ENCODE measurements around the gene FCF1.

The FCF1 gene

GRCh38 chr14:74712499-74713394 lies at the start of gene FCF1, which contains the start of gene AREL1:
Gene FCF1, plus strand, starts transcription at chr14:74713144. Its CDS starts 54 bp downstream, at chr14:74713198.
Gene AREL1, minus strand, starts transcription at chr14:74713080. Its CDS starts 27,465 bp downstream, at chr14:74685615.
- peaks cover 27% of the 10 kb centered on the region for H3K36me3 ChIP-seq (ENCODE audit: insufficient read depth, low read length)
- H2AFZ ChIP-seq (ENCODE audit: low read depth, low read length), result peak within 1 kb of the TSS; percentile 87
- H3K27ac ChIP-seq (ENCODE audit: low read length), result peak within 1 kb of the TSS; percentile 66
- DNase-seq (peak; percentile 85), ATAC-seq (ENCODE audit: insufficient read depth, low read depth) (peak; percentile 97)
- TF ChIP-seq EZH2 (IDR thresholded peaks at IDR 0.05; ENCODE audit: borderline replicate concordance, low read depth, low read length, severe bottlenecking) (no peak), CTCF (IDR thresholded peaks at IDR 0.05; ENCODE audit: borderline replicate concordance, extremely low read depth, low read length, poor library complexity, severe bottlenecking) (no peak)
- peaks cover 3% of the 10 kb centered on the region; the same call in 1 of the 2 replicates for H4K20me1 ChIP-seq (ENCODE audit: insufficient read depth, low read length)
- peak within 1 kb of the TSS; percentile 61 for H3K9ac ChIP-seq (ENCODE audit: low read depth, low read length)
- peak within 1 kb of the TSS; percentile 68 to 76 for H3K4me3 ChIP-seq (ENCODE audit: low read depth in 1 of 2, low read length in 2 of 2)
- H3K4me2 ChIP-seq (ENCODE audit: insufficient read depth, low read length), result peak within 1 kb of the TSS; percentile 92
- no peaks in the 10 kb centered on the region for H3K9me3 ChIP-seq (ENCODE audit: insufficient read depth, low read length, severe bottlenecking)
- no peaks in the 10 kb centered on the region for H3K27me3 ChIP-seq (ENCODE audit: insufficient read depth, low read length, poor library complexity)
- H3K4me1 ChIP-seq (ENCODE audit: insufficient read depth, low read length), result peaks cover 38% of the 10 kb centered on the region
- peaks cover 75% of the 10 kb centered on the region for H3K79me2 ChIP-seq (ENCODE audit: insufficient read depth, low read length)

GRCh38 chr14:74663884-74664283 lies 49.1 kb upstream of the FCF1 start:
- Histone ChIP-seq H3K36me3 (ENCODE audit: insufficient read depth, low read length) (peaks cover 71% of the 10 kb centered on the region), H3K27ac (ENCODE audit: low read length) (no peak overlapping the region), H2AFZ (ENCODE audit: low read depth, low read length) (no peak overlapping the region), H3K27me3 (ENCODE audit: insufficient read depth, low read length, poor library complexity) (no peaks in the 10 kb centered on the region), H3K4me3 (ENCODE audit: low read depth in 1 of 2, low read length in 2 of 2) (no peak overlapping the region), H3K79me2 (ENCODE audit: insufficient read depth, low read length) (no peaks in the 10 kb centered on the region), H3K9me3 (ENCODE audit: insufficient read depth, low read length, severe bottlenecking) (no peaks in the 10 kb centered on the region), H3K4me2 (ENCODE audit: insufficient read depth, low read length) (no peak overlapping the region), H4K20me1 (ENCODE audit: insufficient read depth, low read length) (no peaks in the 10 kb centered on the region), H3K4me1 (ENCODE audit: insufficient read depth, low read length) (no peaks in the 10 kb centered on the region), H3K9ac (ENCODE audit: low read depth, low read length) (no peak overlapping the region)
- TF ChIP-seq CTCF (IDR thresholded peaks at IDR 0.05; ENCODE audit: borderline replicate concordance, extremely low read depth, low read length, poor library complexity, severe bottlenecking) (no peak), EZH2 (IDR thresholded peaks at IDR 0.05; ENCODE audit: borderline replicate concordance, low read depth, low read length, severe bottlenecking) (no peak)
- no peak for ATAC-seq (ENCODE audit: insufficient read depth, low read depth)
- no peak for DNase-seq

GRCh38 chr14:74664717-74665116 lies 48.2 kb upstream of the FCF1 start:
- no peak overlapping the region for H2AFZ ChIP-seq (ENCODE audit: low read depth, low read length)
- ATAC-seq (ENCODE audit: insufficient read depth, low read depth), result no peak
- H3K4me1 ChIP-seq (ENCODE audit: insufficient read depth, low read length), result no peaks in the 10 kb centered on the region
- no peaks in the 10 kb centered on the region for H4K20me1 ChIP-seq (ENCODE audit: insufficient read depth, low read length)
- no peak overlapping the region for H3K27ac ChIP-seq (ENCODE audit: low read length)
- no peak for DNase-seq
- H3K9me3 ChIP-seq (ENCODE audit: insufficient read depth, low read length, severe bottlenecking), result no peaks in the 10 kb centered on the region
- H3K4me2 ChIP-seq (ENCODE audit: insufficient read depth, low read length), result no peak overlapping the region
- H3K79me2 ChIP-seq (ENCODE audit: insufficient read depth, low read length), result no peaks in the 10 kb centered on the region
- TF ChIP-seq CTCF (IDR thresholded peaks at IDR 0.05; ENCODE audit: borderline replicate concordance, extremely low read depth, low read length, poor library complexity, severe bottlenecking) (no peak), EZH2 (IDR thresholded peaks at IDR 0.05; ENCODE audit: borderline replicate concordance, low read depth, low read length, severe bottlenecking) (no peak)
- no peaks in the 10 kb centered on the region for H3K27me3 ChIP-seq (ENCODE audit: insufficient read depth, low read length, poor library complexity)
- peaks cover 78% of the 10 kb centered on the region for H3K36me3 ChIP-seq (ENCODE audit: insufficient read depth, low read length)
- no peak overlapping the region for H3K4me3 ChIP-seq (ENCODE audit: low read depth in 1 of 2, low read length in 2 of 2)
- no peak overlapping the region for H3K9ac ChIP-seq (ENCODE audit: low read depth, low read length)
